GM12878 (cell line): ENCODE data around the gene ITCH. TPM values are rescaled to one million over a fixed set of nuclear protein-coding genes. Genes with fewer than 3 reads are reported as not detected.

ENCODE experiments used
- ATAC-seq: fragments of 200-7000 bp; cut with Tn5 transposase; 3 replicates; pipeline ENCODE4 v1.9.1; 2020; ENCODE audit warnings: mild to moderate bottlenecking, moderate library complexity
- BruUV-seq: library from RNA; stranded (reverse); fragments of 400-500 nt; replicated peaks from 2 replicates; lab custom pipeline; 2021; lab: Mats Ljungman, UMichigan
- CTCF ChIA-PET: fragments of 300-600 bp; sonication (Branson Sonifier 250); formaldehyde crosslinking; extraction: SDS; loops from one replicate; lab custom pipeline; 2021; ENCODE audit warnings: inconsistent platforms; lab: Yijun Ruan, JAX
- POLR2A ChIA-PET: fragments of 350-600 bp; formaldehyde crosslinking; extraction: SDS; loops from one replicate; lab custom pipeline; 2021; ENCODE audit warnings: inconsistent platforms; lab: Charles Lee
- RAD21 ChIA-PET: fragments of 300-600 bp; sonication (Branson Sonifier 250); formaldehyde crosslinking; loops from one replicate; lab custom pipeline; 2023; ENCODE audit warnings: antibody characterized with exemption; ENCODE audit not compliant: unreplicated experiment; lab: Charles Lee
- SMC1A ChIA-PET: fragments of 300-600 bp; sonication (Branson Sonifier 250); formaldehyde crosslinking; loops from one replicate; lab custom pipeline; 2023; ENCODE audit not compliant: unreplicated experiment, uncharacterized antibody; lab: Charles Lee
- DNase-seq: peaks from one replicate; pipeline ENCODE4 v3.0.0-alpha.2; 2011; ENCODE audit warnings: low read depth, low spot score
- FAIRE-seq: peaks from 3 replicates; lab custom pipeline; 2011; peaks lifted over from hg19 to GRCh38; lab: Jason Lieb, UNC
- H2AFZ ChIP-seq: 2 replicates; pipeline ENCODE4 v1.6.0; 2011; ENCODE audit warnings: low read depth, low read length, control low read depth; ENCODE audit not compliant: control insufficient read depth
- H3K27ac ChIP-seq: 2 replicates; pipeline ENCODE4 v1.5.1; 2011; ENCODE audit warnings: control low read depth; ENCODE audit not compliant: control insufficient read depth, insufficient read depth
- H3K27me3 ChIP-seq, 2 experiments: replicated peaks in 1 of 2; 2 replicates each; pipeline versions ENCODE4 v1.6.0 to v1.6.1; 2011; ENCODE audit warnings: low read length in 1 of 2; ENCODE audit not compliant: control insufficient read depth in 2 of 2, insufficient read depth in 2 of 2
- H3K36me3 ChIP-seq, 2 experiments: 2 replicates each; pipeline ENCODE4 v1.5.1; 2011; ENCODE audit warnings: low read length in 1 of 2; ENCODE audit not compliant: control insufficient read depth in 2 of 2, insufficient read depth in 2 of 2
- H3K4me1 ChIP-seq: 2 replicates; pipeline ENCODE4 v1.6.1; 2011; ENCODE audit warnings: mild to moderate bottlenecking, low read length, moderate library complexity, mixed read lengths; ENCODE audit not compliant: control insufficient read depth, insufficient read depth
- H3K4me2 ChIP-seq: 2 replicates; pipeline ENCODE4 v1.6.0; 2011; ENCODE audit warnings: control low read depth; ENCODE audit not compliant: control insufficient read depth, insufficient read depth
- H3K4me3 ChIP-seq: fragments of 200-600 bp; sonication (generic); 2 replicates; pipeline ENCODE4 v1.5.1; 2016
- H3K79me2 ChIP-seq: 2 replicates; pipeline ENCODE4 v1.6.0; 2011; ENCODE audit warnings: low read length; ENCODE audit not compliant: control insufficient read depth, insufficient read depth
- H3K9ac ChIP-seq: 2 replicates; pipeline ENCODE4 v1.8.0; 2011; ENCODE audit warnings: low read length, control low read depth, mixed read lengths; ENCODE audit not compliant: control insufficient read depth, insufficient read depth
- H3K9me3 ChIP-seq: replicated peaks from 3 replicates; pipeline ENCODE4 v1.5.1; 2011; ENCODE audit warnings: mild to moderate bottlenecking, low read length; ENCODE audit not compliant: control insufficient read depth, insufficient read depth
- H4K20me1 ChIP-seq: 2 replicates; pipeline ENCODE4 v1.6.0; 2011; ENCODE audit not compliant: control insufficient read depth, insufficient read depth
- CBX3 ChIP-seq: fragments of 200-600 bp; sonication (generic); IDR thresholded peaks from 2 replicates; pipeline ENCODE4 v1.6.1; 2016; ENCODE audit warnings: low read depth, borderline replicate concordance
- RBBP5 ChIP-seq: fragments of 200-600 bp; sonication (generic); conservative IDR thresholded peaks from 2 replicates; pipeline ENCODE4 v1.6.1; 2016
- RCOR1 ChIP-seq: conservative IDR thresholded peaks from 2 replicates; pipeline ENCODE4 v1.6.1; 2012; ENCODE audit warnings: low read depth, low read length, improper control_type of control experiment
- SMAD1 ChIP-seq: fragments of 450-650 bp; IDR thresholded peaks from 2 replicates; pipeline ENCODE4 v1.6.1; 2018; ENCODE audit warnings: mild to moderate bottlenecking, low read depth; ENCODE audit not compliant: partially characterized antibody
- SP1 ChIP-seq: IDR thresholded peaks from one replicate; pipeline ENCODE4 v1.6.1; 2011; ENCODE audit warnings: low read depth, low read length
- SREBF1 ChIP-seq: IDR thresholded peaks from 2 replicates; pipeline ENCODE4 v1.6.1; 2012; ENCODE audit warnings: mild to moderate bottlenecking, low read length
- TBL1XR1 ChIP-seq: IDR thresholded peaks from 2 replicates; pipeline ENCODE4 v1.6.1; 2012; ENCODE audit warnings: low read depth, low read length, improper control_type of control experiment
- ZNF207 ChIP-seq: fragments of 450-650 bp; IDR thresholded peaks from 2 replicates; pipeline ENCODE4 v1.6.1; 2014; ENCODE audit warnings: antibody characterized with exemption, mild to moderate bottlenecking, borderline replicate concordance
- WGBS: methylation state at CpG from one replicate; pipeline ENCODE4 v1.1.6; 2016; ENCODE audit warnings: low lambda C conversion rate; ENCODE audit not compliant: insufficient replicate concordance, insufficient coverage; ENCODE audit errors: missing lambda C conversion rate; 5-methylcytosine and 5-hydroxymethylcytosine counted together
- in situ Hi-C: fragments of 300-500 bp; cut with MboI; formaldehyde crosslinking; loops from 9 replicates; pipeline ENCODE4 v1.14.3; 2018; ENCODE audit warnings: mixed read lengths
- intact Hi-C: fragments of 100-400 bp; cut with micrococcal nuclease; formaldehyde crosslinking; loops from one replicate; pipeline ENCODE4 v1.14.2; 2022; ENCODE audit not compliant: unreplicated experiment
- polyA plus RNA-seq, 11 experiments: library from polyadenylated mRNA; depleted of rRNA in 4 of 11; unstranded in 6 of 11; stranded (reverse) in 5 of 11; fragments of >200 nt; fragmentation: Nextera tagmentation in 4 of 11; fragmentation: Illumina TruSeq in 1 of 11; extraction: Ambion mirVana in 4 of 11; extraction: Trizol in 1 of 11; gene quantifications; 1 replicate in 1 of 11; 2 replicates in 10 of 11; pipeline versions ENCODE4 v1.2.1 to v1.2.3, GENCODE V29; 2011 to 2016; ENCODE audit warnings: inconsistent platforms in 2 of 11, missing spikeins in 2 of 11, low read depth in 1 of 11
- total RNA-seq, 4 experiments: library from RNA; depleted of rRNA in 3 of 4; stranded (reverse); fragments of >200 nt in 3 of 4; fragmentation: Illumina TruSeq in 1 of 4; extraction: Trizol in 1 of 4; gene quantifications; 2 replicates each; pipeline versions ENCODE4 v1.2.1 to v1.2.3, GENCODE V29; 2013 to 2021
- TF ChIP-seq, protein P1 (sequence below): fragments of 450-650 bp; IDR thresholded peaks from 2 replicates; pipeline ENCODE4 v1.6.1; 2017; ENCODE audit warnings: antibody characterized with exemption, mild to moderate bottlenecking, moderate library complexity
- TF ChIP-seq, protein P2 (sequence below): fragments of 450-650 bp; IDR thresholded peaks from 2 replicates; pipeline ENCODE4 v1.6.1; 2018; ENCODE audit warnings: mild to moderate bottlenecking, low read depth, moderate library complexity; ENCODE audit not compliant: partially characterized antibody
- TF ChIP-seq, protein P3 (sequence below): IDR thresholded peaks from 2 replicates; pipeline ENCODE4 v1.6.1; 2012; ENCODE audit warnings: mild to moderate bottlenecking, low read depth, low read length
- TF ChIP-seq, protein P4 (sequence below): fragments of 450-650 bp; IDR thresholded peaks from 2 replicates; pipeline ENCODE4 v1.6.1; 2017; ENCODE audit warnings: mild to moderate bottlenecking

Gene ITCH
- total and polyA plus RNA-seq, 10 of the 15 experiments (the other 5 are each of a cell fraction or from before 2014, with no cell fraction given) = 7.5 to 46.1 (median 21.5) TPM

DNA sequence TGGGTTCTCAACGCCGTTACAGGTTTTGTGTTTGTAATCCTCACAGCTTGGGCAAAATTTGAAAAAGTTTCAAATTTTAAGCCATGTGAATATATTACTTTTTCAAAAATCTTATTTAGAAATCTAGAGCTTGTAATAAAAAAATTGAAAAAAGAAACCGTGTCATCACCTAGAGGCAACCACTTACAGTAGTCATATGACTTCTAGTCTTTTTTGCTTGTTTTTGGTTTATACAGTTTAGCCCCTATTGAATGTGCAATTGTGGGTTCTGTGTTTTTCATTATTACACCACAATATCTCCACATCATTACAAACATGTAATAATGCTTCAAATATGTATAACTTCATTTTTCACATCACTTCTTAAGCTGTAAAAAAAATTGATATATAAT, 154.0 kb downstream of the ITCH start:
- ChIA-PET POLR2A (interaction anchor here (0.6 to 2.7 kb wide), 8 partner anchors 154 to 1023 kb away, joined by 3 to 21 read pairs (median 5); partner anchors contain the start of genes AHCY, ITCH and TP53INP2), CTCF (interaction anchor here (0.7 to 5.3 kb wide), 20 partner anchors 11 to 301 kb away, joined by 3 to 61 read pairs (median 4); partner anchors contain the start of gene TP53INP2), SMC1A (interaction anchor here (0.5 to 4.3 kb wide), 16 partner anchors 8 to 268 kb away, joined by 3 to 35 read pairs (median 3); partner anchors contain the start of gene ITCH), RAD21 (interaction anchor here (0.7 to 5.0 kb wide), 13 partner anchors 22 to 253 kb away, joined by 3 to 45 read pairs (median 5); partner anchors contain the start of genes ITCH and PIGU)
- H3K36me3 ChIP-seq = peaks cover 0 to 9% of the 10 kb centered on the region in 2 experiments; a peak in 1 of 4 replicates
- no peaks in the 10 kb centered on the region for H3K27me3 ChIP-seq
- in situ Hi-C loops (loop anchor here (5.0 kb wide), 1 partner anchor 205 kb away; no protein-coding TSS in a partner anchor), intact Hi-C loops (loop anchor here (5.0 kb wide), 2 partner anchors 40 to 150 kb away; no protein-coding TSS in a partner anchor)
- DNase-seq (no peak), FAIRE-seq (peak; percentile 69), ATAC-seq (no peak)
- H3K4me1 ChIP-seq = peaks cover 10% of the 10 kb centered on the region
- no TSS peak for BruUV-seq
- H3K9me3 ChIP-seq = no peaks in the 10 kb centered on the region
- peaks cover 4% of the 10 kb centered on the region; the same call in 1 of the 2 replicates for H4K20me1 ChIP-seq
- peak overlapping the region; percentile 78 for H3K27ac ChIP-seq
- peak overlapping the region; percentile 71 for H2AFZ ChIP-seq
- peak overlapping the region; percentile 86 for H3K9ac ChIP-seq
- H3K79me2 ChIP-seq = peaks cover 40% of the 10 kb centered on the region
- peak overlapping the region; percentile 82 for H3K4me3 ChIP-seq
- H3K4me2 ChIP-seq = peak overlapping the region; percentile 73
- WGBS = 2% methylated on average over 3 of the region's 3 CpGs
- TF ChIP-seq, protein P1, sequence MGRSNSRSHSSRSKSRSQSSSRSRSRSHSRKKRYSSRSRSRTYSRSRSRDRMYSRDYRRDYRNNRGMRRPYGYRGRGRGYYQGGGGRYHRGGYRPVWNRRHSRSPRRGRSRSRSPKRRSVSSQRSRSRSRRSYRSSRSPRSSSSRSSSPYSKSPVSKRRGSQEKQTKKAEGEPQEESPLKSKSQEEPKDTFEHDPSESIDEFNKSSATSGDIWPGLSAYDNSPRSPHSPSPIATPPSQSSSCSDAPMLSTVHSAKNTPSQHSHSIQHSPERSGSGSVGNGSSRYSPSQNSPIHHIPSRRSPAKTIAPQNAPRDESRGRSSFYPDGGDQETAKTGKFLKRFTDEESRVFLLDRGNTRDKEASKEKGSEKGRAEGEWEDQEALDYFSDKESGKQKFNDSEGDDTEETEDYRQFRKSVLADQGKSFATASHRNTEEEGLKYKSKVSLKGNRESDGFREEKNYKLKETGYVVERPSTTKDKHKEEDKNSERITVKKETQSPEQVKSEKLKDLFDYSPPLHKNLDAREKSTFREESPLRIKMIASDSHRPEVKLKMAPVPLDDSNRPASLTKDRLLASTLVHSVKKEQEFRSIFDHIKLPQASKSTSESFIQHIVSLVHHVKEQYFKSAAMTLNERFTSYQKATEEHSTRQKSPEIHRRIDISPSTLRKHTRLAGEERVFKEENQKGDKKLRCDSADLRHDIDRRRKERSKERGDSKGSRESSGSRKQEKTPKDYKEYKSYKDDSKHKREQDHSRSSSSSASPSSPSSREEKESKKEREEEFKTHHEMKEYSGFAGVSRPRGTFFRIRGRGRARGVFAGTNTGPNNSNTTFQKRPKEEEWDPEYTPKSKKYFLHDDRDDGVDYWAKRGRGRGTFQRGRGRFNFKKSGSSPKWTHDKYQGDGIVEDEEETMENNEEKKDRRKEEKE = no peak
- TF ChIP-seq SMAD1 (no peak), TBL1XR1 (no peak), ZNF207 (no peak), RBBP5 (no peak), RCOR1 (no peak), SP1 (no peak), CBX3 (no peak), SREBF1 (no peak)
- TF ChIP-seq, protein P2, sequence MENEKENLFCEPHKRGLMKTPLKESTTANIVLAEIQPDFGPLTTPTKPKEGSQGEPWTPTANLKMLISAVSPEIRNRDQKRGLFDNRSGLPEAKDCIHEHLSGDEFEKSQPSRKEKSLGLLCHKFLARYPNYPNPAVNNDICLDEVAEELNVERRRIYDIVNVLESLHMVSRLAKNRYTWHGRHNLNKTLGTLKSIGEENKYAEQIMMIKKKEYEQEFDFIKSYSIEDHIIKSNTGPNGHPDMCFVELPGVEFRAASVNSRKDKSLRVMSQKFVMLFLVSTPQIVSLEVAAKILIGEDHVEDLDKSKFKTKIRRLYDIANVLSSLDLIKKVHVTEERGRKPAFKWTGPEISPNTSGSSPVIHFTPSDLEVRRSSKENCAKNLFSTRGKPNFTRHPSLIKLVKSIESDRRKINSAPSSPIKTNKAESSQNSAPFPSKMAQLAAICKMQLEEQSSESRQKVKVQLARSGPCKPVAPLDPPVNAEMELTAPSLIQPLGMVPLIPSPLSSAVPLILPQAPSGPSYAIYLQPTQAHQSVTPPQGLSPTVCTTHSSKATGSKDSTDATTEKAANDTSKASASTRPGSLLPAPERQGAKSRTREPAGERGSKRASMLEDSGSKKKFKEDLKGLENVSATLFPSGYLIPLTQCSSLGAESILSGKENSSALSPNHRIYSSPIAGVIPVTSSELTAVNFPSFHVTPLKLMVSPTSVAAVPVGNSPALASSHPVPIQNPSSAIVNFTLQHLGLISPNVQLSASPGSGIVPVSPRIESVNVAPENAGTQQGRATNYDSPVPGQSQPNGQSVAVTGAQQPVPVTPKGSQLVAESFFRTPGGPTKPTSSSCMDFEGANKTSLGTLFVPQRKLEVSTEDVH = no peak
- TF ChIP-seq, protein P3, sequence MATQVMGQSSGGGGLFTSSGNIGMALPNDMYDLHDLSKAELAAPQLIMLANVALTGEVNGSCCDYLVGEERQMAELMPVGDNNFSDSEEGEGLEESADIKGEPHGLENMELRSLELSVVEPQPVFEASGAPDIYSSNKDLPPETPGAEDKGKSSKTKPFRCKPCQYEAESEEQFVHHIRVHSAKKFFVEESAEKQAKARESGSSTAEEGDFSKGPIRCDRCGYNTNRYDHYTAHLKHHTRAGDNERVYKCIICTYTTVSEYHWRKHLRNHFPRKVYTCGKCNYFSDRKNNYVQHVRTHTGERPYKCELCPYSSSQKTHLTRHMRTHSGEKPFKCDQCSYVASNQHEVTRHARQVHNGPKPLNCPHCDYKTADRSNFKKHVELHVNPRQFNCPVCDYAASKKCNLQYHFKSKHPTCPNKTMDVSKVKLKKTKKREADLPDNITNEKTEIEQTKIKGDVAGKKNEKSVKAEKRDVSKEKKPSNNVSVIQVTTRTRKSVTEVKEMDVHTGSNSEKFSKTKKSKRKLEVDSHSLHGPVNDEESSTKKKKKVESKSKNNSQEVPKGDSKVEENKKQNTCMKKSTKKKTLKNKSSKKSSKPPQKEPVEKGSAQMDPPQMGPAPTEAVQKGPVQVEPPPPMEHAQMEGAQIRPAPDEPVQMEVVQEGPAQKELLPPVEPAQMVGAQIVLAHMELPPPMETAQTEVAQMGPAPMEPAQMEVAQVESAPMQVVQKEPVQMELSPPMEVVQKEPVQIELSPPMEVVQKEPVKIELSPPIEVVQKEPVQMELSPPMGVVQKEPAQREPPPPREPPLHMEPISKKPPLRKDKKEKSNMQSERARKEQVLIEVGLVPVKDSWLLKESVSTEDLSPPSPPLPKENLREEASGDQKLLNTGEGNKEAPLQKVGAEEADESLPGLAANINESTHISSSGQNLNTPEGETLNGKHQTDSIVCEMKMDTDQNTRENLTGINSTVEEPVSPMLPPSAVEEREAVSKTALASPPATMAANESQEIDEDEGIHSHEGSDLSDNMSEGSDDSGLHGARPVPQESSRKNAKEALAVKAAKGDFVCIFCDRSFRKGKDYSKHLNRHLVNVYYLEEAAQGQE = no peak
- TF ChIP-seq, protein P4, sequence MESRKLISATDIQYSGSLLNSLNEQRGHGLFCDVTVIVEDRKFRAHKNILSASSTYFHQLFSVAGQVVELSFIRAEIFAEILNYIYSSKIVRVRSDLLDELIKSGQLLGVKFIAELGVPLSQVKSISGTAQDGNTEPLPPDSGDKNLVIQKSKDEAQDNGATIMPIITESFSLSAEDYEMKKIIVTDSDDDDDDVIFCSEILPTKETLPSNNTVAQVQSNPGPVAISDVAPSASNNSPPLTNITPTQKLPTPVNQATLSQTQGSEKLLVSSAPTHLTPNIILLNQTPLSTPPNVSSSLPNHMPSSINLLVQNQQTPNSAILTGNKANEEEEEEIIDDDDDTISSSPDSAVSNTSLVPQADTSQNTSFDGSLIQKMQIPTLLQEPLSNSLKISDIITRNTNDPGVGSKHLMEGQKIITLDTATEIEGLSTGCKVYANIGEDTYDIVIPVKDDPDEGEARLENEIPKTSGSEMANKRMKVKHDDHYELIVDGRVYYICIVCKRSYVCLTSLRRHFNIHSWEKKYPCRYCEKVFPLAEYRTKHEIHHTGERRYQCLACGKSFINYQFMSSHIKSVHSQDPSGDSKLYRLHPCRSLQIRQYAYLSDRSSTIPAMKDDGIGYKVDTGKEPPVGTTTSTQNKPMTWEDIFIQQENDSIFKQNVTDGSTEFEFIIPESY = no peak
